GM12878 (cell line): ENCODE data around the gene NOM1. TPM values are rescaled to one million over a fixed set of nuclear protein-coding genes. Genes with fewer than 3 reads are reported as not detected.

ENCODE experiments used
- ATAC-seq: fragments of 200-7000 bp; cut with Tn5 transposase; 3 replicates; pipeline ENCODE4 v1.9.1; 2020; ENCODE audit warnings: mild to moderate bottlenecking, moderate library complexity
- BruUV-seq: library from RNA; stranded (reverse); fragments of 400-500 nt; replicated peaks from 2 replicates; lab custom pipeline; 2021; lab: Mats Ljungman, UMichigan
- CTCF ChIA-PET: fragments of 300-600 bp; sonication (Branson Sonifier 250); formaldehyde crosslinking; extraction: SDS; loops from one replicate; lab custom pipeline; 2021; ENCODE audit warnings: inconsistent platforms; lab: Yijun Ruan, JAX
- POLR2A ChIA-PET: fragments of 350-600 bp; formaldehyde crosslinking; extraction: SDS; loops from one replicate; lab custom pipeline; 2021; ENCODE audit warnings: inconsistent platforms; lab: Charles Lee
- RAD21 ChIA-PET: fragments of 300-600 bp; sonication (Branson Sonifier 250); formaldehyde crosslinking; loops from one replicate; lab custom pipeline; 2023; ENCODE audit warnings: antibody characterized with exemption; ENCODE audit not compliant: unreplicated experiment; lab: Charles Lee
- SMC1A ChIA-PET: fragments of 300-600 bp; sonication (Branson Sonifier 250); formaldehyde crosslinking; loops from one replicate; lab custom pipeline; 2023; ENCODE audit not compliant: unreplicated experiment, uncharacterized antibody; lab: Charles Lee
- DNase-seq: peaks from one replicate; pipeline ENCODE4 v3.0.0-alpha.2; 2011; ENCODE audit warnings: low read depth, low spot score
- FAIRE-seq: peaks from 3 replicates; lab custom pipeline; 2011; peaks lifted over from hg19 to GRCh38; lab: Jason Lieb, UNC
- H2AFZ ChIP-seq: 2 replicates; pipeline ENCODE4 v1.6.0; 2011; ENCODE audit warnings: low read depth, low read length, control low read depth; ENCODE audit not compliant: control insufficient read depth
- H3K27ac ChIP-seq: 2 replicates; pipeline ENCODE4 v1.5.1; 2011; ENCODE audit warnings: control low read depth; ENCODE audit not compliant: control insufficient read depth, insufficient read depth
- H3K27me3 ChIP-seq, 2 experiments: replicated peaks in 1 of 2; 2 replicates each; pipeline versions ENCODE4 v1.6.0 to v1.6.1; 2011; ENCODE audit warnings: low read length in 1 of 2; ENCODE audit not compliant: control insufficient read depth in 2 of 2, insufficient read depth in 2 of 2
- H3K36me3 ChIP-seq, 2 experiments: 2 replicates each; pipeline ENCODE4 v1.5.1; 2011; ENCODE audit warnings: low read length in 1 of 2; ENCODE audit not compliant: control insufficient read depth in 2 of 2, insufficient read depth in 2 of 2
- H3K4me1 ChIP-seq: 2 replicates; pipeline ENCODE4 v1.6.1; 2011; ENCODE audit warnings: mild to moderate bottlenecking, low read length, moderate library complexity, mixed read lengths; ENCODE audit not compliant: control insufficient read depth, insufficient read depth
- H3K4me2 ChIP-seq: 2 replicates; pipeline ENCODE4 v1.6.0; 2011; ENCODE audit warnings: control low read depth; ENCODE audit not compliant: control insufficient read depth, insufficient read depth
- H3K4me3 ChIP-seq: fragments of 200-600 bp; sonication (generic); 2 replicates; pipeline ENCODE4 v1.5.1; 2016
- H3K79me2 ChIP-seq: 2 replicates; pipeline ENCODE4 v1.6.0; 2011; ENCODE audit warnings: low read length; ENCODE audit not compliant: control insufficient read depth, insufficient read depth
- H3K9ac ChIP-seq: 2 replicates; pipeline ENCODE4 v1.8.0; 2011; ENCODE audit warnings: low read length, control low read depth, mixed read lengths; ENCODE audit not compliant: control insufficient read depth, insufficient read depth
- H3K9me3 ChIP-seq: replicated peaks from 3 replicates; pipeline ENCODE4 v1.5.1; 2011; ENCODE audit warnings: mild to moderate bottlenecking, low read length; ENCODE audit not compliant: control insufficient read depth, insufficient read depth
- H4K20me1 ChIP-seq: 2 replicates; pipeline ENCODE4 v1.6.0; 2011; ENCODE audit not compliant: control insufficient read depth, insufficient read depth
- CHD4 ChIP-seq: fragments of 200-600 bp; sonication (generic); IDR thresholded peaks from 2 replicates; pipeline ENCODE4 v1.6.1; 2016; ENCODE audit warnings: mild to moderate bottlenecking
- DPF2 ChIP-seq: fragments of 450-650 bp; IDR thresholded peaks from 2 replicates; pipeline ENCODE4 v1.6.1; 2017; ENCODE audit warnings: mild to moderate bottlenecking
- GATAD2B ChIP-seq: fragments of 450-650 bp; conservative IDR thresholded peaks from 2 replicates; pipeline ENCODE4 v1.6.1; 2017; ENCODE audit warnings: low read depth, mild to moderate bottlenecking, moderate library complexity
- HCFC1 ChIP-seq: fragments of 150-350 bp; IDR thresholded peaks from 2 replicates; pipeline ENCODE4 v1.6.1; 2014; ENCODE audit warnings: low read length
- HDAC2 ChIP-seq: fragments of 200-600 bp; sonication (generic); IDR thresholded peaks from 2 replicates; pipeline ENCODE4 v1.6.1; 2017
- IKZF1 ChIP-seq: fragments of 450-650 bp; conservative IDR thresholded peaks from 2 replicates; pipeline ENCODE4 v1.6.1; 2017; ENCODE audit warnings: antibody characterized with exemption, mild to moderate bottlenecking
- MEF2B ChIP-seq: fragments of 450-650 bp; IDR thresholded peaks from 2 replicates; pipeline ENCODE4 v1.6.1; 2018; ENCODE audit warnings: mild to moderate bottlenecking, moderate library complexity; ENCODE audit not compliant: partially characterized antibody, poor library complexity, severe bottlenecking
- MYC ChIP-seq: IDR thresholded peaks from 2 replicates; pipeline ENCODE4 v1.6.1; 2011; ENCODE audit warnings: mild to moderate bottlenecking, low read length, moderate library complexity, inconsistent platforms; ENCODE audit not compliant: insufficient read depth, insufficient replicate concordance, insufficient read length, severe bottlenecking
- PAX5 ChIP-seq: IDR thresholded peaks from 2 replicates; pipeline ENCODE4 v1.6.1; 2011; ENCODE audit warnings: low read depth, low read length, borderline replicate concordance
- POU2F2 ChIP-seq: IDR thresholded peaks from 3 replicates; pipeline ENCODE4 v1.6.1; 2011; ENCODE audit warnings: low read depth, mild to moderate bottlenecking, low read length, borderline replicate concordance
- RBBP5 ChIP-seq: fragments of 200-600 bp; sonication (generic); conservative IDR thresholded peaks from 2 replicates; pipeline ENCODE4 v1.6.1; 2016
- TAF1 ChIP-seq: IDR thresholded peaks from 2 replicates; pipeline ENCODE4 v1.6.1; 2011; ENCODE audit warnings: mild to moderate bottlenecking, low read depth, low read length, borderline replicate concordance
- TBL1XR1 ChIP-seq: IDR thresholded peaks from 2 replicates; pipeline ENCODE4 v1.6.1; 2012; ENCODE audit warnings: low read depth, low read length, improper control_type of control experiment
- ZNF217 ChIP-seq: fragments of 450-650 bp; IDR thresholded peaks from 2 replicates; pipeline ENCODE4 v1.6.1; 2017; ENCODE audit warnings: antibody characterized with exemption, mild to moderate bottlenecking
- ZNF24 ChIP-seq: fragments of 450-650 bp; IDR thresholded peaks from 2 replicates; pipeline ENCODE4 v1.6.1; 2017; ENCODE audit warnings: antibody characterized with exemption, mild to moderate bottlenecking
- WGBS: methylation state at CpG from one replicate; pipeline ENCODE4 v1.1.6; 2016; ENCODE audit warnings: low lambda C conversion rate; ENCODE audit not compliant: insufficient replicate concordance, insufficient coverage; ENCODE audit errors: missing lambda C conversion rate; 5-methylcytosine and 5-hydroxymethylcytosine counted together
- in situ Hi-C: fragments of 300-500 bp; cut with MboI; formaldehyde crosslinking; loops from 9 replicates; pipeline ENCODE4 v1.14.3; 2018; ENCODE audit warnings: mixed read lengths
- intact Hi-C: fragments of 100-400 bp; cut with micrococcal nuclease; formaldehyde crosslinking; loops from one replicate; pipeline ENCODE4 v1.14.2; 2022; ENCODE audit not compliant: unreplicated experiment
- polyA plus RNA-seq, 11 experiments: library from polyadenylated mRNA; depleted of rRNA in 4 of 11; unstranded in 6 of 11; stranded (reverse) in 5 of 11; fragments of >200 nt; fragmentation: Nextera tagmentation in 4 of 11; fragmentation: Illumina TruSeq in 1 of 11; extraction: Ambion mirVana in 4 of 11; extraction: Trizol in 1 of 11; gene quantifications; 1 replicate in 1 of 11; 2 replicates in 10 of 11; pipeline versions ENCODE4 v1.2.1 to v1.2.3, GENCODE V29; 2011 to 2016; ENCODE audit warnings: inconsistent platforms in 2 of 11, missing spikeins in 2 of 11, low read depth in 1 of 11
- total RNA-seq, 4 experiments: library from RNA; depleted of rRNA in 3 of 4; stranded (reverse); fragments of >200 nt in 3 of 4; fragmentation: Illumina TruSeq in 1 of 4; extraction: Trizol in 1 of 4; gene quantifications; 2 replicates each; pipeline versions ENCODE4 v1.2.1 to v1.2.3, GENCODE V29; 2013 to 2021
- TF ChIP-seq, protein P1 (sequence below): fragments of 450-650 bp; IDR thresholded peaks from 2 replicates; pipeline ENCODE4 v1.6.1; 2018; ENCODE audit warnings: mild to moderate bottlenecking, low read depth, moderate library complexity; ENCODE audit not compliant: partially characterized antibody
- TF ChIP-seq, protein P2 (sequence below): fragments of 450-650 bp; IDR thresholded peaks from 2 replicates; pipeline ENCODE4 v1.6.1; 2016; ENCODE audit warnings: mild to moderate bottlenecking
- TF ChIP-seq, protein P3 (sequence below): IDR thresholded peaks from 2 replicates; pipeline ENCODE4 v1.6.1; 2011; ENCODE audit warnings: borderline replicate concordance, low read depth, mild to moderate bottlenecking, moderate library complexity, low read length; ENCODE audit not compliant: insufficient read depth, poor library complexity, severe bottlenecking

Gene NOM1
- total and polyA plus RNA-seq, 10 of the 15 experiments (the other 5 are each of a cell fraction or from before 2014, with no cell fraction given): 2.9 to 21.3 (median 17.8) TPM

DNA sequence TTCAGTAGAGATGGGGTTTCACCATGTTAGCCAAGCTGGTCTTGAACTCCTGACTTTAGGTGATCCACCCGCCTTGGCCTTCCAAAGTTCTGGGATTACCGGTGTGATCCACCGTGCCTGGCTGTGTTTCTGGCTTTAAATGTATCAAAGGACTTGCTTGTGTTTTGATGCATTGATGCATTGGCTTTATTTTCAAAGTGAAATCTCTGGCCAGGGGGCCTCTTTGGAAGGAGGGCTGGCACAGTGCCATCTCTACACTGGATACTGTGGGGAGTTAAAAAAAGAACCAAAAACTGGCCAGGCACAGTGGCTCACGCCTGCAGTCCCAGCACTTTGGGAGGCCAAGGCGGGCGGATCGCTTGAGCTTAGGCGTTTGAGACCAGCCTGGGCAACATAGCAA is 44.9 kb downstream of the NOM1 start:
- DNase-seq: no peak
- H3K9ac ChIP-seq: no peak overlapping the region
- no peaks in the 10 kb centered on the region for H4K20me1 ChIP-seq
- in situ Hi-C loops: no loop called here
- WGBS: 62% methylated on average over 8 of the region's 8 CpGs
- no peaks in the 10 kb centered on the region for H3K4me1 ChIP-seq
- FAIRE-seq: no peak
- no peak for ATAC-seq
- H3K27me3 ChIP-seq: no peaks in the 10 kb centered on the region; a peak in 1 of 4 replicates
- H3K79me2 ChIP-seq: no peaks in the 10 kb centered on the region
- H3K27ac ChIP-seq: no peak overlapping the region
- intact Hi-C loops: no loop called here
- no peaks in the 10 kb centered on the region for H3K36me3 ChIP-seq
- no peak overlapping the region for H3K4me2 ChIP-seq
- RAD21 ChIA-PET: interaction anchor here (1.3 kb wide), 1 partner anchor 28 kb away, joined by 3 read pairs; no protein-coding TSS in a partner anchor
- H3K9me3 ChIP-seq: no peaks in the 10 kb centered on the region
- BruUV-seq: no TSS peak
- H3K4me3 ChIP-seq: no peak overlapping the region
- SMC1A ChIA-PET: no interaction called here
- POLR2A ChIA-PET: no interaction called here
- no peak overlapping the region for H2AFZ ChIP-seq
- TF ChIP-seq RBBP5 (no peak), MYC (no peak), TAF1 (no peak), ZNF24 (no peak), HCFC1 (no peak), DPF2 (no peak), POU2F2 (no peak), MEF2B (no peak), CHD4 (no peak), TBL1XR1 (no peak), GATAD2B (no peak), ZNF217 (no peak), IKZF1 (no peak), PAX5 (no peak), HDAC2 (no peak)
- TF ChIP-seq, protein P1, sequence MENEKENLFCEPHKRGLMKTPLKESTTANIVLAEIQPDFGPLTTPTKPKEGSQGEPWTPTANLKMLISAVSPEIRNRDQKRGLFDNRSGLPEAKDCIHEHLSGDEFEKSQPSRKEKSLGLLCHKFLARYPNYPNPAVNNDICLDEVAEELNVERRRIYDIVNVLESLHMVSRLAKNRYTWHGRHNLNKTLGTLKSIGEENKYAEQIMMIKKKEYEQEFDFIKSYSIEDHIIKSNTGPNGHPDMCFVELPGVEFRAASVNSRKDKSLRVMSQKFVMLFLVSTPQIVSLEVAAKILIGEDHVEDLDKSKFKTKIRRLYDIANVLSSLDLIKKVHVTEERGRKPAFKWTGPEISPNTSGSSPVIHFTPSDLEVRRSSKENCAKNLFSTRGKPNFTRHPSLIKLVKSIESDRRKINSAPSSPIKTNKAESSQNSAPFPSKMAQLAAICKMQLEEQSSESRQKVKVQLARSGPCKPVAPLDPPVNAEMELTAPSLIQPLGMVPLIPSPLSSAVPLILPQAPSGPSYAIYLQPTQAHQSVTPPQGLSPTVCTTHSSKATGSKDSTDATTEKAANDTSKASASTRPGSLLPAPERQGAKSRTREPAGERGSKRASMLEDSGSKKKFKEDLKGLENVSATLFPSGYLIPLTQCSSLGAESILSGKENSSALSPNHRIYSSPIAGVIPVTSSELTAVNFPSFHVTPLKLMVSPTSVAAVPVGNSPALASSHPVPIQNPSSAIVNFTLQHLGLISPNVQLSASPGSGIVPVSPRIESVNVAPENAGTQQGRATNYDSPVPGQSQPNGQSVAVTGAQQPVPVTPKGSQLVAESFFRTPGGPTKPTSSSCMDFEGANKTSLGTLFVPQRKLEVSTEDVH: no peak
- TF ChIP-seq, protein P2, sequence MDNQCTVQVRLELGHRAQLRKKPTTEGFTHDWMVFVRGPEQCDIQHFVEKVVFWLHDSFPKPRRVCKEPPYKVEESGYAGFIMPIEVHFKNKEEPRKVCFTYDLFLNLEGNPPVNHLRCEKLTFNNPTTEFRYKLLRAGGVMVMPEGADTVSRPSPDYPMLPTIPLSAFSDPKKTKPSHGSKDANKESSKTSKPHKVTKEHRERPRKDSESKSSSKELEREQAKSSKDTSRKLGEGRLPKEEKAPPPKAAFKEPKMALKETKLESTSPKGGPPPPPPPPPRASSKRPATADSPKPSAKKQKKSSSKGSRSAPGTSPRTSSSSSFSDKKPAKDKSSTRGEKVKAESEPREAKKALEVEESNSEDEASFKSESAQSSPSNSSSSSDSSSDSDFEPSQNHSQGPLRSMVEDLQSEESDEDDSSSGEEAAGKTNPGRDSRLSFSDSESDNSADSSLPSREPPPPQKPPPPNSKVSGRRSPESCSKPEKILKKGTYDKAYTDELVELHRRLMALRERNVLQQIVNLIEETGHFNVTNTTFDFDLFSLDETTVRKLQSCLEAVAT: no peak
- TF ChIP-seq, protein P3, sequence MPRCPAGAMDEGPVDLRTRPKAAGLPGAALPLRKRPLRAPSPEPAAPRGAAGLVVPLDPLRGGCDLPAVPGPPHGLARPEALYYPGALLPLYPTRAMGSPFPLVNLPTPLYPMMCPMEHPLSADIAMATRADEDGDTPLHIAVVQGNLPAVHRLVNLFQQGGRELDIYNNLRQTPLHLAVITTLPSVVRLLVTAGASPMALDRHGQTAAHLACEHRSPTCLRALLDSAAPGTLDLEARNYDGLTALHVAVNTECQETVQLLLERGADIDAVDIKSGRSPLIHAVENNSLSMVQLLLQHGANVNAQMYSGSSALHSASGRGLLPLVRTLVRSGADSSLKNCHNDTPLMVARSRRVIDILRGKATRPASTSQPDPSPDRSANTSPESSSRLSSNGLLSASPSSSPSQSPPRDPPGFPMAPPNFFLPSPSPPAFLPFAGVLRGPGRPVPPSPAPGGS: no peak
- CTCF ChIA-PET: interaction anchor here (0.7 kb wide), 1 partner anchor 43 kb away, joined by 5 read pairs; no protein-coding TSS in a partner anchor
